Upper lobe of left lung (tissue), 4 donors: Measurements from ENCODE around the gene OR6B2.

ENCODE experiments used
- POLR2A ChIP-seq, 4 donors: fragments of 450-650 bp; IDR thresholded peaks; one replicate each; pipeline ENCODE4 v1.5.1; 2016 to 2017; ENCODE audit warnings: antibody characterized with exemption in 4 of 4, mild to moderate bottlenecking in 2 of 4
- TF ChIP-seq, protein P1 (sequence below), 6 experiments: fragments of 450-650 bp in 4 of 6; fragments of 200-600 bp in 2 of 6; sonication (generic) in 2 of 6; IDR thresholded peaks; one replicate each; pipeline ENCODE4 v1.5.1; 2016 to 2019; ENCODE audit warnings: antibody characterized with exemption in 6 of 6

DNA sequence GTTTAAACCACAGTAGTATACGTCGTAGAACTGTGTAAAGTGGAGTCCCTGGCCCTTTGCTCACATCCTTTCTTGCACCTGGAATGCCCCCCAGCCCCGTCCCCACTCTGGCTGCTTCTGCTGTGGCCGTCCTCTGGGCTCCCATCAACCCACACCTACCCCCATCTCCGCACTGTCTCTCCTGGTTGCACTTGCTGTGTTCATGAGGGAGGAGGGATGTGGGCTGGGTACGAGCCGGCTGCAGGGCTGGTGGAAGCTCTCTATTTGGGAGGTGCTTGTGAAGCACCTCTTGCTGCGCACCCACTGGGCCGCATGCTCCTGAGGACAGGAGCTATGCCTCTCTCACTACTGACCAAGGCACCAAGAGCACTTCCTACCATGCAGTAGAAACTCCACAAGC is 18.0 kb upstream of the OR6B2 start:
- no peak for TF ChIP-seq POLR2A (IDR thresholded peaks at IDR 0.05)
- TF ChIP-seq, protein P1, sequence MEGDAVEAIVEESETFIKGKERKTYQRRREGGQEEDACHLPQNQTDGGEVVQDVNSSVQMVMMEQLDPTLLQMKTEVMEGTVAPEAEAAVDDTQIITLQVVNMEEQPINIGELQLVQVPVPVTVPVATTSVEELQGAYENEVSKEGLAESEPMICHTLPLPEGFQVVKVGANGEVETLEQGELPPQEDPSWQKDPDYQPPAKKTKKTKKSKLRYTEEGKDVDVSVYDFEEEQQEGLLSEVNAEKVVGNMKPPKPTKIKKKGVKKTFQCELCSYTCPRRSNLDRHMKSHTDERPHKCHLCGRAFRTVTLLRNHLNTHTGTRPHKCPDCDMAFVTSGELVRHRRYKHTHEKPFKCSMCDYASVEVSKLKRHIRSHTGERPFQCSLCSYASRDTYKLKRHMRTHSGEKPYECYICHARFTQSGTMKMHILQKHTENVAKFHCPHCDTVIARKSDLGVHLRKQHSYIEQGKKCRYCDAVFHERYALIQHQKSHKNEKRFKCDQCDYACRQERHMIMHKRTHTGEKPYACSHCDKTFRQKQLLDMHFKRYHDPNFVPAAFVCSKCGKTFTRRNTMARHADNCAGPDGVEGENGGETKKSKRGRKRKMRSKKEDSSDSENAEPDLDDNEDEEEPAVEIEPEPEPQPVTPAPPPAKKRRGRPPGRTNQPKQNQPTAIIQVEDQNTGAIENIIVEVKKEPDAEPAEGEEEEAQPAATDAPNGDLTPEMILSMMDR (IDR thresholded peaks at IDR 0.05), result no peak
